ENCODE data around the gene CTIF.

- TF ChIP-seq CTCF (IDR thresholded peaks at IDR 0.05; ENCODE audit: poor library complexity) (no peak), EZH2phosphoT487 (IDR thresholded peaks at IDR 0.05; ENCODE audit: low read depth, severe bottlenecking, unreplicated experiment) (no peak)
Measured at GRCh38 chr18:48803951-48804855, 265.4 kb downstream of the CTIF start.

Data from hepatocyte (in vitro differentiated cells).